HepG2 (cell line): Measurements from ENCODE around the gene PEX14. TPM values are rescaled to one million over a fixed set of nuclear protein-coding genes. Genes with fewer than 3 reads are reported as not detected.

Experiments used
- ATF4 ChIP-seq, 2 experiments: fragments of 450-650 bp in 1 of 2; sonication (generic) in 1 of 2; formaldehyde crosslinking; IDR thresholded peaks; 2 replicates each; pipeline versions ENCODE4 v1.5.0 to v1.8.0; 2020 to 2022; ENCODE audit warnings: mild to moderate bottlenecking in 1 of 2, missing genetic modification reagents in 1 of 2
- BCL6 ChIP-seq: IDR thresholded peaks from 2 replicates; pipeline ENCODE4 v1.6.1; 2016; ENCODE audit warnings: missing genetic modification reagents, missing compliant biosample characterization
- CTCF ChIP-seq: sonication (generic); formaldehyde crosslinking; IDR thresholded peaks from 2 replicates; pipeline ENCODE4 v1.5.0; 2020; ENCODE audit warnings: mild to moderate bottlenecking, missing genetic modification reagents, moderate library complexity
- DBP ChIP-seq: sonication (generic); formaldehyde crosslinking; IDR thresholded peaks from 2 replicates; pipeline ENCODE4 v1.4.0; 2020; ENCODE audit warnings: missing genetic modification reagents; ENCODE audit errors: not compliant biosample characterization
- HMG20B ChIP-seq: conservative IDR thresholded peaks from 2 replicates; pipeline ENCODE4 v1.6.1; 2016; ENCODE audit warnings: missing genetic modification reagents, missing compliant biosample characterization
- KDM3A ChIP-seq: IDR thresholded peaks from 2 replicates; pipeline ENCODE4 v1.6.1; 2018; ENCODE audit warnings: low read depth, missing compliant biosample characterization
- MIER3 ChIP-seq: IDR thresholded peaks from 2 replicates; pipeline ENCODE4 v1.6.1; 2016; ENCODE audit warnings: missing compliant biosample characterization, borderline replicate concordance
- MXD4 ChIP-seq: IDR thresholded peaks from 2 replicates; pipeline ENCODE4 v1.6.1; 2016; ENCODE audit warnings: mild to moderate bottlenecking, missing biosample characterization, missing genetic modification reagents
- NR3C1 ChIP-seq: sonication (generic); formaldehyde crosslinking; IDR thresholded peaks from 2 replicates; pipeline ENCODE4 v1.4.0; 2020; ENCODE audit warnings: missing genetic modification reagents
- PAF1 ChIP-seq: IDR thresholded peaks from 2 replicates; pipeline ENCODE4 v1.6.1; 2016; ENCODE audit warnings: missing genetic modification reagents, missing compliant biosample characterization
- PRMT3 ChIP-seq: sonication (generic); formaldehyde crosslinking; IDR thresholded peaks from 2 replicates; pipeline ENCODE4 v1.8.1; 2022; ENCODE audit warnings: low read depth, mild to moderate bottlenecking, moderate library complexity, missing genetic modification reagents, borderline replicate concordance
- RNF2 ChIP-seq: fragments of 450-650 bp; conservative IDR thresholded peaks from 2 replicates; pipeline ENCODE4 v1.6.1; 2016; ENCODE audit warnings: low read depth
- SNAPC5 ChIP-seq: sonication (generic); formaldehyde crosslinking; IDR thresholded peaks from 2 replicates; pipeline ENCODE4 v1.8.1; 2023; ENCODE audit warnings: mild to moderate bottlenecking, missing genetic modification reagents, borderline replicate concordance
- U2AF2 ChIP-seq: fragments of 200-400 bp; formaldehyde crosslinking; IDR thresholded peaks from 2 replicates; pipeline ENCODE4 v1.6.1; 2017; ENCODE audit warnings: low read depth, mild to moderate bottlenecking, low read length
- ZC3H4 ChIP-seq: sonication (generic); formaldehyde crosslinking; IDR thresholded peaks from 2 replicates; pipeline ENCODE4 v1.4.0; 2020; ENCODE audit warnings: missing genetic modification reagents, borderline replicate concordance
- ZFP37 ChIP-seq: sonication (generic); formaldehyde crosslinking; IDR thresholded peaks from 2 replicates; pipeline ENCODE4 v1.4.0; 2020; ENCODE audit warnings: missing genetic modification reagents, borderline replicate concordance
- ZFX ChIP-seq: sonication (generic); formaldehyde crosslinking; IDR thresholded peaks from 2 replicates; pipeline ENCODE4 v1.4.0; 2020; ENCODE audit warnings: mild to moderate bottlenecking, low read depth, missing genetic modification reagents, moderate library complexity
- ZNF570 ChIP-seq: sonication (generic); formaldehyde crosslinking; IDR thresholded peaks from 2 replicates; pipeline ENCODE4 v1.4.0; 2020; ENCODE audit warnings: mild to moderate bottlenecking, missing genetic modification reagents, borderline replicate concordance
- ZNF616 ChIP-seq: sonication (generic); formaldehyde crosslinking; IDR thresholded peaks from 2 replicates; pipeline ENCODE4 v1.5.0; 2020; ENCODE audit warnings: low read depth, mild to moderate bottlenecking, missing genetic modification reagents
- ZNF768 ChIP-seq: sonication (generic); formaldehyde crosslinking; IDR thresholded peaks from 2 replicates; pipeline ENCODE4 v1.4.0; 2020; ENCODE audit warnings: missing genetic modification reagents
- ZNF788 ChIP-seq: sonication (generic); formaldehyde crosslinking; IDR thresholded peaks from 2 replicates; pipeline ENCODE4 v1.5.0; 2020; ENCODE audit warnings: mild to moderate bottlenecking, missing genetic modification reagents, borderline replicate concordance
- ZNF816 ChIP-seq: sonication (generic); formaldehyde crosslinking; IDR thresholded peaks from 2 replicates; pipeline ENCODE4 v1.8.0; 2022; ENCODE audit warnings: missing genetic modification reagents, mild to moderate bottlenecking, borderline replicate concordance
- ZNF839 ChIP-seq: sonication (generic); formaldehyde crosslinking; IDR thresholded peaks from 2 replicates; pipeline ENCODE4 v1.4.0; 2020; ENCODE audit warnings: missing genetic modification reagents, mild to moderate bottlenecking, borderline replicate concordance
- ZNF879 ChIP-seq: sonication (generic); formaldehyde crosslinking; IDR thresholded peaks from 2 replicates; pipeline ENCODE4 v1.8.1; 2023; ENCODE audit warnings: missing genetic modification reagents
- ZSCAN5A ChIP-seq: sonication (generic); formaldehyde crosslinking; IDR thresholded peaks from 2 replicates; pipeline ENCODE4 v1.8.0; 2022; ENCODE audit warnings: mild to moderate bottlenecking, missing genetic modification reagents, borderline replicate concordance
- polyA plus RNA-seq, 8 experiments: library from polyadenylated mRNA; depleted of rRNA in 3 of 8; stranded (reverse) in 7 of 8; unstranded in 1 of 8; fragments of >200 nt; fragmentation: Illumina TruSeq in 4 of 8; extraction: Trizol in 4 of 8; gene quantifications; 2 replicates each; pipeline versions ENCODE4 v1.2.1 to v1.2.3, GENCODE V29; 2011 to 2016; ENCODE audit warnings: low read depth in 4 of 8, missing spikeins in 1 of 8, mixed read lengths in 1 of 8; ENCODE audit not compliant: insufficient read depth in 1 of 8
- total RNA-seq, 5 experiments: library from RNA; depleted of rRNA; stranded (reverse); fragments of >200 nt; fragmentation: Illumina TruSeq; extraction: Trizol; gene quantifications; 2 replicates each; pipeline ENCODE4 v1.2.3, GENCODE V29; 2016; ENCODE audit warnings: low read depth in 1 of 5

The PEX14 gene
- total and polyA plus RNA-seq, 2 of the 13 experiments (the other 11 are each of a cell fraction or from before 2014, with no cell fraction given) = 6.5 to 9.9 TPM

GRCh38 chr1:10474613-10475507, at the start of gene PEX14 (continued):
- TF ChIP-seq ZNF570 = no peak
- TF ChIP-seq ZNF768 (CRISPR knock-in tag) = peak; percentile 32; the same call in 1 of the 2 replicates
- TF ChIP-seq ZFP37 (CRISPR knock-in tag) = no peak
- no peak for TF ChIP-seq SNAPC5 (CRISPR knock-in tag)
- peak; percentile 80; the same call in 1 of the 2 replicates for TF ChIP-seq ZSCAN5A (CRISPR knock-in tag)
- no peak for TF ChIP-seq PAF1
- no peak for TF ChIP-seq PRMT3 (CRISPR knock-in tag)
- TF ChIP-seq ZC3H4 (CRISPR knock-in tag) = no peak
- TF ChIP-seq ZNF816 (CRISPR knock-in tag) = peak; percentile 16; the same call in 1 of the 2 replicates
- TF ChIP-seq ZNF879 = no peak
- peak; percentile 43; the same call in 1 of the 2 replicates for TF ChIP-seq ZNF788
- peak; percentile 83; the same call in 1 of the 2 replicates for TF ChIP-seq MIER3 (CRISPR knock-in tag)
- no peak for TF ChIP-seq NR3C1
- no peak for TF ChIP-seq ATF4 (CRISPR knock-in tag; IDR thresholded peaks at IDR 0.05)
- no peak for TF ChIP-seq RNF2
- peak; percentile 28 for TF ChIP-seq CTCF (CRISPR knock-in tag)
- TF ChIP-seq DBP (CRISPR knock-in tag) = no peak
- TF ChIP-seq ZNF839 = no peak
- TF ChIP-seq HMG20B (CRISPR knock-in tag) = 0 out of 2 replicates have a peak, but pooled peaks have one; percentile 54
- 0 out of 2 replicates have a peak, but pooled peaks have one; percentile 44 for TF ChIP-seq MXD4 (CRISPR knock-in tag)
- TF ChIP-seq U2AF2 = no peak
- TF ChIP-seq KDM3A = 0 out of 2 replicates have a peak, but pooled peaks have one; percentile 63
- peak; percentile 47 for TF ChIP-seq ZFX (CRISPR knock-in tag)
- TF ChIP-seq ZNF616 = no peak
- peak; percentile 91 for TF ChIP-seq BCL6 (CRISPR knock-in tag)
